ENCODE results near the gene CACNA2D3. TPM values are rescaled to one million over a fixed set of nuclear protein-coding genes. Genes with fewer than 3 reads are reported as not detected.

Gene CACNA2D3
- total and polyA plus RNA-seq, 4 donors = 0.06 to 0.37 (median 0.08) TPM; not detected in 1

DNA sequence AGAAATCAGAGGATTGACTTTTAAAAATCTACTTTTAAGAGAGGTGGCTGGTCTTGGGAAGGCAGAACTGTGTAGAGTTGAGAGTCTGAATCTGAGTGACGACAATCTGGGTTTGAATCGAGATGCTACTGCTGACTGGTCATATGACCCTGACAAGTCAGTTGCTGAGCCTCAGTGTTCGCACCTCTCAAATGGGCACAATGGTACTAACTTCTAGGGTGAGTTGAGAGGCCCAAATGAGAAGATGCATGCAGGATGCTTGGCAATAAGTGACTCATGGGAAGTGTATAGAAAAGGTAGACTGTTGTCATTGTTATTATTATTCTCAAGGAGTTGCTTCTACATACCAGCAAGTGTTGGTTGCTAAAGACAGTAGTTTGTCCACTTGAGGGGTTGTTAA is 10.3 kb downstream of the CACNA2D3 start:
- DNase-seq (ENCODE audit: low spot score) = no peak
- WGBS = 84% methylated on average over 3 of the region's 3 CpGs
- Histone ChIP-seq H3K9me3 (ENCODE audit: control insufficient read depth in 4 of 4, low read length in 3 of 4) (no peaks in the 10 kb centered on the region), H3K9ac (ENCODE audit: low read depth in 1 of 2, low read length in 2 of 2) (no peak overlapping the region), H3K4me3 (ENCODE audit: low read depth in 1 of 3, low read length in 3 of 3) (no peak overlapping the region), H3K4me1 (ENCODE audit: control insufficient read depth in 4 of 4, insufficient read depth in 4 of 4, low read length in 3 of 4) (no peaks in the 10 kb centered on the region), H3K27me3 (ENCODE audit: control insufficient read depth in 4 of 4, insufficient read depth in 4 of 4, low read length in 3 of 4) (no peaks in the 10 kb centered on the region), H3K36me3 (ENCODE audit: control insufficient read depth in 4 of 4, insufficient read depth in 3 of 4, low read depth in 1 of 4, low read length in 3 of 4) (no peaks in the 10 kb centered on the region), H3K27ac (ENCODE audit: low read depth in 1 of 2, low read length in 2 of 2) (no peak overlapping the region)
- TF ChIP-seq HNF4G (IDR thresholded peaks at IDR 0.05) = no peak
- no peak for TF ChIP-seq GABPA (IDR thresholded peaks at IDR 0.05 in 1 of 2, conservative IDR thresholded peaks at IDR 0.05 in 1 of 2)
- TF ChIP-seq, protein P1, sequence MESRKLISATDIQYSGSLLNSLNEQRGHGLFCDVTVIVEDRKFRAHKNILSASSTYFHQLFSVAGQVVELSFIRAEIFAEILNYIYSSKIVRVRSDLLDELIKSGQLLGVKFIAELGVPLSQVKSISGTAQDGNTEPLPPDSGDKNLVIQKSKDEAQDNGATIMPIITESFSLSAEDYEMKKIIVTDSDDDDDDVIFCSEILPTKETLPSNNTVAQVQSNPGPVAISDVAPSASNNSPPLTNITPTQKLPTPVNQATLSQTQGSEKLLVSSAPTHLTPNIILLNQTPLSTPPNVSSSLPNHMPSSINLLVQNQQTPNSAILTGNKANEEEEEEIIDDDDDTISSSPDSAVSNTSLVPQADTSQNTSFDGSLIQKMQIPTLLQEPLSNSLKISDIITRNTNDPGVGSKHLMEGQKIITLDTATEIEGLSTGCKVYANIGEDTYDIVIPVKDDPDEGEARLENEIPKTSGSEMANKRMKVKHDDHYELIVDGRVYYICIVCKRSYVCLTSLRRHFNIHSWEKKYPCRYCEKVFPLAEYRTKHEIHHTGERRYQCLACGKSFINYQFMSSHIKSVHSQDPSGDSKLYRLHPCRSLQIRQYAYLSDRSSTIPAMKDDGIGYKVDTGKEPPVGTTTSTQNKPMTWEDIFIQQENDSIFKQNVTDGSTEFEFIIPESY (IDR thresholded peaks at IDR 0.05) = no peak
- TF ChIP-seq, protein P2, sequence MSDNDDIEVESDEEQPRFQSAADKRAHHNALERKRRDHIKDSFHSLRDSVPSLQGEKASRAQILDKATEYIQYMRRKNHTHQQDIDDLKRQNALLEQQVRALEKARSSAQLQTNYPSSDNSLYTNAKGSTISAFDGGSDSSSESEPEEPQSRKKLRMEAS (IDR thresholded peaks at IDR 0.05) = no peak

DNA sequence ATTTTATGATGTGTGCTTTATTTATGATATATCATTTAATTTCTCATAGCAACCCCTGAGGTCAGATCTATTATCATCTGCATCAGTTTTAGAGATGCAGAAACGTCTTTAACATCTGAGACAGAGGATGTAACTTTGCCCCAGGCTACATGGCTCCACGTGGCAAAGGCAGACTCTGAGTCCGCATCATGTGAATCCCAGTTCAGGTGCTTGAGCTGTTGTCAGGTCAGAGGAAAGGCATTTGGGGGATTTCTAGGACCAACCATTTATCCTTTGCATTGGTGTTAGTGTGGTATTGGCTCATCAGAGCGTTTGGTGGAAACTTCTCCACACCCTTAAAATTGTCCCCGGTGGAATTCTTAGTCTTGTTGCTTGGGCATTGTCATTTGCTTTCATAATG is 10.8 kb downstream of the CACNA2D3 start:
- TF ChIP-seq HNF4G (IDR thresholded peaks at IDR 0.05) (no peak), FOXA1 (IDR thresholded peaks at IDR 0.05) (no peak), JUND (IDR thresholded peaks at IDR 0.05) (no peak), TAF1 (conservative IDR thresholded peaks at IDR 0.05) (no peak), RAD21 (IDR thresholded peaks at IDR 0.05) (no peak), NR2F2 (IDR thresholded peaks at IDR 0.05) (no peak), FOXA2 (IDR thresholded peaks at IDR 0.05) (no peak), GABPA (IDR thresholded peaks at IDR 0.05 in 1 of 2, conservative IDR thresholded peaks at IDR 0.05 in 1 of 2) (no peak), REST (IDR thresholded peaks at IDR 0.05) (no peak)
- TF ChIP-seq, protein P3, sequence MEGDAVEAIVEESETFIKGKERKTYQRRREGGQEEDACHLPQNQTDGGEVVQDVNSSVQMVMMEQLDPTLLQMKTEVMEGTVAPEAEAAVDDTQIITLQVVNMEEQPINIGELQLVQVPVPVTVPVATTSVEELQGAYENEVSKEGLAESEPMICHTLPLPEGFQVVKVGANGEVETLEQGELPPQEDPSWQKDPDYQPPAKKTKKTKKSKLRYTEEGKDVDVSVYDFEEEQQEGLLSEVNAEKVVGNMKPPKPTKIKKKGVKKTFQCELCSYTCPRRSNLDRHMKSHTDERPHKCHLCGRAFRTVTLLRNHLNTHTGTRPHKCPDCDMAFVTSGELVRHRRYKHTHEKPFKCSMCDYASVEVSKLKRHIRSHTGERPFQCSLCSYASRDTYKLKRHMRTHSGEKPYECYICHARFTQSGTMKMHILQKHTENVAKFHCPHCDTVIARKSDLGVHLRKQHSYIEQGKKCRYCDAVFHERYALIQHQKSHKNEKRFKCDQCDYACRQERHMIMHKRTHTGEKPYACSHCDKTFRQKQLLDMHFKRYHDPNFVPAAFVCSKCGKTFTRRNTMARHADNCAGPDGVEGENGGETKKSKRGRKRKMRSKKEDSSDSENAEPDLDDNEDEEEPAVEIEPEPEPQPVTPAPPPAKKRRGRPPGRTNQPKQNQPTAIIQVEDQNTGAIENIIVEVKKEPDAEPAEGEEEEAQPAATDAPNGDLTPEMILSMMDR (IDR thresholded peaks at IDR 0.05; ENCODE audit: low read depth, low read length, missing input control) = no peak
- TF ChIP-seq, protein P2 (IDR thresholded peaks at IDR 0.05) = no peak
- TF ChIP-seq, protein P1 (IDR thresholded peaks at IDR 0.05) = no peak
- Histone ChIP-seq H3K4me1 (ENCODE audit: control insufficient read depth in 4 of 4, insufficient read depth in 4 of 4, low read length in 3 of 4) (no peaks in the 10 kb centered on the region), H3K36me3 (ENCODE audit: control insufficient read depth in 4 of 4, insufficient read depth in 3 of 4, low read depth in 1 of 4, low read length in 3 of 4) (no peaks in the 10 kb centered on the region), H3K4me3 (ENCODE audit: low read depth in 1 of 3, low read length in 3 of 3) (no peak overlapping the region), H3K9me3 (ENCODE audit: control insufficient read depth in 4 of 4, low read length in 3 of 4) (no peaks in the 10 kb centered on the region), H3K27me3 (ENCODE audit: control insufficient read depth in 4 of 4, insufficient read depth in 4 of 4, low read length in 3 of 4) (no peaks in the 10 kb centered on the region), H3K27ac (ENCODE audit: low read depth in 1 of 2, low read length in 2 of 2) (no peak overlapping the region), H3K9ac (ENCODE audit: low read depth in 1 of 2, low read length in 2 of 2) (no peak overlapping the region)
- 64% methylated on average over 5 of the region's 5 CpGs for WGBS
- no peak for DNase-seq (ENCODE audit: low spot score)
